ENCODE measurements around the gene OSTF1. TPM values are rescaled to one million over a fixed set of nuclear protein-coding genes. Genes with fewer than 3 reads are reported as not detected.

Gene OSTF1
- total RNA-seq, 1 donor from 2014 or later = 13.3 TPM

DNA sequence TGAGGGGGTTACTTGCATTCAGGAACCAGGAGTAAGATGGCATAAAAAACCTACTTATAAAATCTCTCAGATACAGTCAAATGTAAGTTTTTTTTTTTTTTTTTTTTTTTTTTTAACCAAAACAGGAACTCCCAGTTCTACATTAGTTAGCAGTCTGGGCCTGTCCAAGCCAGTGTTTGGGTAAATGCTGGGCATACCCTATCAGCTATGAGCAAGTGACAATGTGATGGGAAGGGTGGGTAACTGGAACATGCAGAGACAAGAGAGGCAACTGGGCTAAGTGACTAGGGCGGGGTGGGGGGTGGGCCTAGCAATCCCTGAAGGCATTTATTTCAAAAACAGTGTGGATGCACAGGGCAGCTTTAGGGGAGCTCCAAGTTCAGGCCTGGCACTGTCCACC is 2.7 kb upstream of the OSTF1 start:
- Mint-ChIP-seq H3K27ac (no peak overlapping the region), H3K27me3 (ENCODE audit: low read depth) (no peaks in the 10 kb centered on the region), H3K36me3 (peaks cover 3% of the 10 kb centered on the region), H3K9me3 (no peaks in the 10 kb centered on the region), H3K4me1 (peaks cover 49% of the 10 kb centered on the region), H3K4me3 (no peak overlapping the region)
- TF ChIP-seq, protein P1, sequence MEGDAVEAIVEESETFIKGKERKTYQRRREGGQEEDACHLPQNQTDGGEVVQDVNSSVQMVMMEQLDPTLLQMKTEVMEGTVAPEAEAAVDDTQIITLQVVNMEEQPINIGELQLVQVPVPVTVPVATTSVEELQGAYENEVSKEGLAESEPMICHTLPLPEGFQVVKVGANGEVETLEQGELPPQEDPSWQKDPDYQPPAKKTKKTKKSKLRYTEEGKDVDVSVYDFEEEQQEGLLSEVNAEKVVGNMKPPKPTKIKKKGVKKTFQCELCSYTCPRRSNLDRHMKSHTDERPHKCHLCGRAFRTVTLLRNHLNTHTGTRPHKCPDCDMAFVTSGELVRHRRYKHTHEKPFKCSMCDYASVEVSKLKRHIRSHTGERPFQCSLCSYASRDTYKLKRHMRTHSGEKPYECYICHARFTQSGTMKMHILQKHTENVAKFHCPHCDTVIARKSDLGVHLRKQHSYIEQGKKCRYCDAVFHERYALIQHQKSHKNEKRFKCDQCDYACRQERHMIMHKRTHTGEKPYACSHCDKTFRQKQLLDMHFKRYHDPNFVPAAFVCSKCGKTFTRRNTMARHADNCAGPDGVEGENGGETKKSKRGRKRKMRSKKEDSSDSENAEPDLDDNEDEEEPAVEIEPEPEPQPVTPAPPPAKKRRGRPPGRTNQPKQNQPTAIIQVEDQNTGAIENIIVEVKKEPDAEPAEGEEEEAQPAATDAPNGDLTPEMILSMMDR (IDR thresholded peaks at IDR 0.05; ENCODE audit: unreplicated experiment) = no peak
- no peak for DNase-seq (ENCODE audit: low spot score in 2 of 2, unreplicated experiment in 2 of 2)

DNA sequence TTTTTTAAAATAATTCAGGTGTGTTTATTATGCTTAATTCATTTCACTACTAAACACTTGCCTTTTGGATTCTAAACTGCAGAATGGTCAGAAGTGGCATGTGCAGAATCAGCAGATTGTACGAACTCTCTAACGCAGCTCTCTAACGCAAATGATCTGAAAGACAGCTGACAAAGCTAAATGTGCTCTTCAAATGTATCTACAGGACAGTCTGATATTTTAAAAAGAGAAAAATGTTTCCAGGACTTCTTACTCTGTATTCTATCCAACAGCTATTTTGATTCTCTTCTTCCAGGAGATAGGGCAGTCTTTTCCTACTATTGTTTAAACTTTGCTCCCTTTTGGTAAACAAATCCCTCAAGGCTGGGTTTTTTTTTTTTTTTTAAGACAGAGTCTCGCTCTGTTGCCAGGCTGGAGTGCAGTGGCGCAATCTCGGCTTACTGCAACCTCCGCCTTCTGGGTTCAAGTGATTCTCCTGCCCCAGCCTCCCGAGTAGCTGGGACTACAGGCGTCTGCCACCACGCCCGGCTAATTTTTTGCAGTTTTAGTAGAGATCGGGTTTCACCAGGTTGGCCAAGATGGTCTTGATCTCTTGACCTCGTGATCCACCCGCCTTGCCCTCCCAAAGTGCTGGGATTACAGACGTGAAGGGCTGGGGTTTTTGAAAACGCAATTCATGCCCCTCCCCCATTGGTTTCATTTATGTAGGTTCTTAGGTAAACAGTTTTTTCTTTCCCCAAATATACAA is 1.6 kb upstream of the OSTF1 start:
- Mint-ChIP-seq H3K27me3 (ENCODE audit: low read depth) (no peaks in the 10 kb centered on the region), H3K4me1 (peaks cover 57% of the 10 kb centered on the region), H3K27ac (peak overlapping the region; percentile 66), H3K36me3 (no peaks in the 10 kb centered on the region), H3K9me3 (no peaks in the 10 kb centered on the region), H3K4me3 (peak overlapping the region; percentile 90)
- no peak for DNase-seq (ENCODE audit: low spot score in 2 of 2, unreplicated experiment in 2 of 2)
- TF ChIP-seq, protein P1 (IDR thresholded peaks at IDR 0.05; ENCODE audit: unreplicated experiment) = no peak

DNA sequence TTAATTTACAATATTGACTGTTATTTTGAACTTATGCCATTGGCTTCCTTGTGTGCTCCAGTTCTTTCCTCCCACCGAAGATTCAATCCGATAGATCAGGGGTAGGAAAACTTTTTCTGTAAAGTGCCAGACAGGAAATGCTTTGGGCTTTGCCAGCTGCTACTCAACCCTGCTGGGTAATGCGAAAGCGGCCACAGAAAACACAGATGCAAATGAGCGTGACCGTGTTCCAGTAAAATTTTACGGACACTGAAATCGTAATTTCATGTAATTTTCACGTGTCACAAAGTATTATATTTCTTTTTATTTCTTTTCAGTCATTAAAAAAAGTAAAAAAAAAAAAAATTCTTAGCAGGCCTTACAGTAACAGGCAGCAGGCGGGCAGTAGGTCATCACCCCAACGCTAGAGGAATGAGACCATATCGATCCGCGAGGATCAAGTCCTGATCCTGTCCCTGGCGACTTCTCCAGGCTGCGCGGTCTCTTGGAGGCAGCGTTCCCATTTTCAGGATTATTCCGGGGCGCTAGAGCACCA is 958 bp upstream of the OSTF1 start:
- H3K27ac Mint-ChIP-seq = peak overlapping the region; percentile 87
- TF ChIP-seq, protein P1 (IDR thresholded peaks at IDR 0.05; ENCODE audit: unreplicated experiment) = no peak
- peak overlapping the region; percentile 90 for H3K4me3 Mint-ChIP-seq
- no peak for DNase-seq (ENCODE audit: low spot score in 2 of 2, unreplicated experiment in 2 of 2)
- H3K27me3 Mint-ChIP-seq (ENCODE audit: low read depth) = no peaks in the 10 kb centered on the region
- peaks cover 54% of the 10 kb centered on the region for H3K4me1 Mint-ChIP-seq
- no peaks in the 10 kb centered on the region for H3K36me3 Mint-ChIP-seq
- no peaks in the 10 kb centered on the region for H3K9me3 Mint-ChIP-seq

DNA sequence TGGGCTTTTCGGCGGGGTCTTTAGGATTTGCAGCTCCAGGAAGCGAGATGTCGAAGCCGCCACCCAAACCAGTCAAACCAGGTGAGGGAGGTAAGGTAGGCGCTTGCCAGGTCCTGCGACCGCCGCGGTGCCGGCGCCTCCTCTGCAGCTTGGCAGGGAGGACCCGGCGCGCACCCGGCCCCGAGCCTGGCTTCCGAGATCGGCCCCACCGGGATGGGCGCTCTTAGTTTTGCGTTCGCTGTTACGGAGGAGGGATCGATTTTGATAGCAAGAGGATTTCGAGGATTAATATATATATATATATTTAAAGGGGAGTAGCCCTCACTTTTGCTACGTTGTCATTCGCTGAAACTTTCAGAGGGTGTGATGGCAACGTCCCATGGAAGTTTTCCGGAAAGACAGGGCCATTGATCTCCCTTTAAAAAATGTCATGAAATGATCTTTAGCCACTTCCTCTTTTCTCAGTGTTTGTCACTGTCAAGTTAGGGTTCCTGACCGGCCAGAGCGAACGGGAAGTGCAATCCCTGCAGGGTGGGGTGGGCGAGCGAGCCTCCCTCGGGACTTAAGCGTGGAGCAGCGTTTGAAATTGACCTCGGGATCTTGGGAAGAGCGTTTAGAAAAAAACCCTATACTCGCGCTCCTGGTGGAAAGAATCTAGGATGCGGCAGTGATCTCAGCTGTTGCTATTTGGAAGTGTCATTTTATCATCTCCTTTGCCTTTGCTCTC is 495 bp downstream of the OSTF1 start:
- Mint-ChIP-seq H3K4me1 (peaks cover 44% of the 10 kb centered on the region), H3K27ac (peak overlapping the region; percentile 98), H3K9me3 (no peaks in the 10 kb centered on the region), H3K4me3 (peak overlapping the region; percentile 96), H3K27me3 (ENCODE audit: low read depth) (no peaks in the 10 kb centered on the region), H3K36me3 (no peaks in the 10 kb centered on the region)
- TF ChIP-seq, protein P1 (IDR thresholded peaks at IDR 0.05; ENCODE audit: unreplicated experiment) = peak; percentile 21
- DNase-seq (ENCODE audit: low spot score in 2 of 2, unreplicated experiment in 2 of 2) = peak; percentile 45 to 49

DNA sequence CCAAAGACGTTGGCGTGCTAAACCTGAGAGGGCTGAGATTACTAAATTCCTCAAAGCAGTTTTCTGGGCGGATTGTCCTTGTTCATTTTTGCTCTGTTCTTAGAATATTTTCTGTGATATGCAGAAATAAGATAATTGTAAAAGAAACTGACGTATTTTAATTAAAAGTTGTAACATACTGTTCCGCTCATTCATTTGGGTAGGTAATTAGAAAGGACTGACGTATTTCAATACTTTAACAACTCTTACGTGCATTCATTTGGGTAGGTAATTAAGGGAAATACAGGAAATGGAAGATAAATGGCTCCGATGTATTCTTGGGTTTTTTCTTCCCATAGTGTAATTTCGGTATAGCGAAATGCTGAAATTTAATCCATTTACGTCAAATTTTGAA is 1.1 kb downstream of the OSTF1 start:
- Mint-ChIP-seq H3K27me3 (ENCODE audit: low read depth) (no peaks in the 10 kb centered on the region), H3K9me3 (no peaks in the 10 kb centered on the region), H3K4me1 (peaks cover 40% of the 10 kb centered on the region), H3K4me3 (peak overlapping the region; percentile 96), H3K36me3 (no peaks in the 10 kb centered on the region), H3K27ac (peak overlapping the region; percentile 98)
- no peak for DNase-seq (ENCODE audit: low spot score in 2 of 2, unreplicated experiment in 2 of 2)
- TF ChIP-seq, protein P1 (IDR thresholded peaks at IDR 0.05; ENCODE audit: unreplicated experiment) = no peak

Measured in mesothelial cell of epicardium (in vitro differentiated cells).